H1 (cell line): Measurements from ENCODE around the gene OTOP1. TPM values are rescaled to one million over a fixed set of nuclear protein-coding genes. Genes with fewer than 3 reads are reported as not detected.

ENCODE experiments used
- CTCF ChIA-PET: fragments of 300-600 bp; sonication (Branson Sonifier 250); formaldehyde crosslinking; loops from one replicate; lab custom pipeline; 2021; ENCODE audit not compliant: partially characterized antibody; lab: Charles Lee
- POLR2A ChIA-PET: fragments of 300-600 bp; sonication (Branson Sonifier 250); formaldehyde crosslinking; loops from one replicate; lab custom pipeline; 2021; ENCODE audit warnings: inconsistent platforms; ENCODE audit not compliant: partially characterized antibody; lab: Charles Lee
- DNase-seq, 2 experiments: peaks; one replicate each; pipeline versions ENCODE4 v3.0.0 to v3.0.0-alpha.2; 2010 to 2022; ENCODE audit warnings: low spot score in 2 of 2, low read depth in 1 of 2, mixed read lengths in 1 of 2
- FAIRE-seq: peaks from 2 replicates; lab custom pipeline; 2011; peaks lifted over from hg19 to GRCh38; lab: Jason Lieb, UNC
- H2AFZ ChIP-seq: 2 replicates; pipeline ENCODE4 v1.8.1; 2012; ENCODE audit warnings: low read length, inconsistent platforms
- H2AK5ac ChIP-seq: 2 replicates; pipeline ENCODE4 v1.6.1; 2013; ENCODE audit warnings: low read depth, low read length
- H2BK120ac ChIP-seq: replicated peaks from 2 replicates; pipeline ENCODE3; 2013; ENCODE audit warnings: low read depth, low read length, inconsistent platforms
- H2BK12ac ChIP-seq: 2 replicates; pipeline ENCODE4 v1.6.1; 2013; ENCODE audit warnings: low read depth, low read length
- H2BK15ac ChIP-seq: 2 replicates; pipeline ENCODE4 v1.6.1; 2013; ENCODE audit warnings: low read length
- H2BK20ac ChIP-seq: 2 replicates; pipeline ENCODE4 v1.6.1; 2013; ENCODE audit warnings: low read length
- H2BK5ac ChIP-seq: 2 replicates; pipeline ENCODE4 v1.6.1; 2013; ENCODE audit warnings: low read depth, low read length
- H3K14ac ChIP-seq: 2 replicates; pipeline ENCODE4 v1.6.1; 2013; ENCODE audit warnings: inconsistent platforms; ENCODE audit not compliant: insufficient read length
- H3K18ac ChIP-seq: 2 replicates; pipeline ENCODE4 v1.6.1; 2013; ENCODE audit warnings: low read length; ENCODE audit errors: extremely low read depth
- H3K23ac ChIP-seq: 2 replicates; pipeline ENCODE4 v1.6.1; 2013; ENCODE audit warnings: inconsistent platforms; ENCODE audit not compliant: insufficient read length
- H3K23me2 ChIP-seq: 2 replicates; pipeline ENCODE4 v1.6.1; 2013; ENCODE audit warnings: low read depth, low read length
- H3K27ac ChIP-seq: 2 replicates; pipeline ENCODE4 v1.6.1; 2011; ENCODE audit warnings: low read depth, low read length, inconsistent platforms
- H3K27me3 ChIP-seq, 4 experiments: replicated peaks in 1 of 4; 1 replicate in 1 of 4; 2 replicates in 3 of 4; pipeline versions ENCODE4 v1.6.1 to v1.8.1; 2011 to 2013; ENCODE audit warnings: low read length in 3 of 4, mild to moderate bottlenecking in 3 of 4, inconsistent platforms in 2 of 4, mixed read lengths in 2 of 4, moderate library complexity in 1 of 4; ENCODE audit not compliant: control insufficient read depth in 3 of 4, insufficient read depth in 3 of 4; ENCODE audit errors: extremely low read depth in 1 of 4
- H3K36me3 ChIP-seq, 4 experiments: 2 replicates each; pipeline versions ENCODE4 v1.6.1 to v1.8.1; 2011 to 2013; ENCODE audit warnings: mild to moderate bottlenecking in 4 of 4, low read length in 3 of 4, moderate library complexity in 2 of 4, control low read depth in 1 of 4, inconsistent platforms in 1 of 4; ENCODE audit not compliant: insufficient read depth in 4 of 4, control insufficient read depth in 2 of 4
- H3K4ac ChIP-seq: replicated peaks from 2 replicates; pipeline ENCODE3; 2013; ENCODE audit warnings: low read length, low read depth, mixed read lengths, inconsistent platforms; ENCODE audit not compliant: insufficient read length
- H3K4me1 ChIP-seq, 4 experiments: replicated peaks in 1 of 4; 1 replicate in 1 of 4; 2 replicates in 3 of 4; pipeline versions ENCODE4 v1.6.1 to v1.8.1; 2011 to 2013; ENCODE audit warnings: low read length in 3 of 4, inconsistent platforms in 2 of 4, mixed read lengths in 1 of 4; ENCODE audit not compliant: insufficient read depth in 4 of 4, control insufficient read depth in 3 of 4
- H3K4me2 ChIP-seq, 2 experiments: 2 replicates each; pipeline versions ENCODE4 v1.6.1 to v1.8.1; 2011 to 2013; ENCODE audit warnings: low read depth in 2 of 2, low read length in 2 of 2, control low read depth in 1 of 2, inconsistent platforms in 1 of 2, mild to moderate bottlenecking in 1 of 2; ENCODE audit not compliant: insufficient read depth in 1 of 2
- H3K4me3 ChIP-seq, 4 experiments: fragments of 200-600, 300-600 bp in 1 of 4; sonication (generic), shearing (Covaris generic), sonication (Bioruptor Twin) in 1 of 4; 2 replicates each; pipeline versions ENCODE4 v1.5.1 to v1.8.1; 2011 to 2016; ENCODE audit warnings: low read length in 4 of 4, low read depth in 3 of 4, control low read depth in 2 of 4, inconsistent platforms in 2 of 4, mild to moderate bottlenecking in 2 of 4, mixed read lengths in 1 of 4, moderate library complexity in 1 of 4; ENCODE audit not compliant: insufficient read depth in 2 of 4; ENCODE audit errors: extremely low read depth in 1 of 4
- H3K56ac ChIP-seq: replicated peaks from 2 replicates; pipeline ENCODE3; 2013; ENCODE audit warnings: low read depth, mild to moderate bottlenecking, mixed read lengths, low read length, inconsistent platforms; ENCODE audit not compliant: insufficient read length
- H3K79me1 ChIP-seq: 2 replicates; pipeline ENCODE4 v1.6.1; 2013; ENCODE audit warnings: low read depth, low read length, control low read depth
- H3K79me2 ChIP-seq, 2 experiments: 2 replicates each; pipeline versions ENCODE4 v1.6.1 to v1.8.1; 2012 to 2013; ENCODE audit warnings: low read length in 2 of 2, mild to moderate bottlenecking in 2 of 2, inconsistent platforms in 1 of 2; ENCODE audit not compliant: insufficient read depth in 2 of 2, control insufficient read depth in 1 of 2
- H3K9ac ChIP-seq, 4 experiments: replicated peaks in 1 of 4; 1 replicate in 1 of 4; 2 replicates in 3 of 4; pipeline versions ENCODE4 v1.6.1 to v1.8.1; 2011 to 2013; ENCODE audit warnings: low read depth in 3 of 4, low read length in 3 of 4, control low read depth in 2 of 4, mild to moderate bottlenecking in 2 of 4, moderate library complexity in 2 of 4, inconsistent platforms in 1 of 4; ENCODE audit errors: extremely low read depth in 1 of 4
- H3K9me3 ChIP-seq, 2 experiments: 2 replicates each; pipeline versions ENCODE4 v1.6.1 to v1.8.1; 2012 to 2013; ENCODE audit warnings: mild to moderate bottlenecking in 2 of 2, moderate library complexity in 2 of 2, control low read depth in 1 of 2, inconsistent platforms in 1 of 2, low read depth in 1 of 2, low read length in 1 of 2, mixed read lengths in 1 of 2; ENCODE audit not compliant: insufficient read depth in 2 of 2
- H4K20me1 ChIP-seq, 2 experiments: replicated peaks in 1 of 2; 2 replicates each; pipeline versions ENCODE3 to v1.8.1; 2011 to 2013; ENCODE audit warnings: inconsistent platforms in 2 of 2, low read length in 2 of 2, mild to moderate bottlenecking in 1 of 2; ENCODE audit not compliant: insufficient read depth in 2 of 2, control insufficient read depth in 1 of 2
- H4K5ac ChIP-seq: 2 replicates; pipeline ENCODE4 v1.6.1; 2013; ENCODE audit warnings: low read length, low read depth, mixed read lengths, inconsistent platforms; ENCODE audit not compliant: insufficient read length
- H4K8ac ChIP-seq: 2 replicates; pipeline ENCODE4 v1.8.0; 2013; ENCODE audit warnings: mild to moderate bottlenecking, moderate library complexity, low read length, inconsistent platforms; ENCODE audit not compliant: insufficient read depth; ENCODE audit errors: extremely low read depth
- H4K91ac ChIP-seq: replicated peaks from 2 replicates; pipeline ENCODE3; 2013; ENCODE audit warnings: low read length, mixed read lengths, inconsistent platforms; ENCODE audit not compliant: insufficient read length
- ATF3 ChIP-seq: IDR thresholded peaks from 2 replicates; pipeline ENCODE4 v1.6.1; 2011; ENCODE audit warnings: low read depth, mild to moderate bottlenecking, low read length; ENCODE audit not compliant: insufficient read depth
- CHD2 ChIP-seq: IDR thresholded peaks from 2 replicates; pipeline ENCODE4 v1.6.1; 2012; ENCODE audit warnings: low read length, improper control_type of control experiment
- E2F6 ChIP-seq: IDR thresholded peaks from 2 replicates; pipeline ENCODE4 v1.6.1; 2012; ENCODE audit warnings: inconsistent platforms
- EP300 ChIP-seq, 2 experiments: IDR thresholded peaks; 1 replicate in 1 of 2; 2 replicates in 1 of 2; pipeline ENCODE4 v1.6.1; 2011 to 2012; ENCODE audit warnings: low read depth in 2 of 2, low read length in 2 of 2, mild to moderate bottlenecking in 2 of 2, borderline replicate concordance in 1 of 2, inconsistent platforms in 1 of 2, moderate library complexity in 1 of 2
- EZH2 ChIP-seq: fragments of 200-600 bp; sonication (generic); IDR thresholded peaks from 2 replicates; pipeline ENCODE4 v1.7.1; 2012; ENCODE audit warnings: low read depth, mild to moderate bottlenecking, moderate library complexity, low read length, inconsistent platforms; ENCODE audit not compliant: severe bottlenecking
- HDAC2 ChIP-seq, 2 experiments: fragments of 300-600 bp in 1 of 2; sonication (generic) in 1 of 2; IDR thresholded peaks; 2 replicates each; pipeline ENCODE4 v1.6.1; 2011 to 2012; ENCODE audit warnings: low read depth in 2 of 2, low read length in 2 of 2, mild to moderate bottlenecking in 2 of 2, moderate library complexity in 2 of 2, borderline replicate concordance in 1 of 2, inconsistent platforms in 1 of 2
- RNF2 ChIP-seq: fragments of 200-900, 300-1000 bp; sonication (generic); IDR thresholded peaks from 2 replicates; pipeline ENCODE4 v1.7.1; 2016; ENCODE audit warnings: borderline replicate concordance, low read depth, mild to moderate bottlenecking, antibody characterized with exemption, low read length; ENCODE audit not compliant: poor library complexity, severe bottlenecking; ENCODE audit errors: missing control alignments
- WGBS, 2 experiments: shearing (Covaris generic) in 1 of 2; methylation state at CpG; one replicate each; pipeline versions ENCODE4 v1.1.6 to v1.1.7; 2013 to 2015; ENCODE audit warnings: low lambda C conversion rate in 2 of 2, mixed read lengths in 2 of 2, inconsistent platforms in 1 of 2, low coverage in 1 of 2, missing lambda C conversion rate in 1 of 2; ENCODE audit not compliant: insufficient replicate concordance in 2 of 2, insufficient coverage in 1 of 2, insufficient read length in 1 of 2; ENCODE audit errors: extremely low coverage in 1 of 2, missing lambda C conversion rate in 1 of 2; 5-methylcytosine and 5-hydroxymethylcytosine counted together
- polyA plus RNA-seq, 7 experiments: library from polyadenylated mRNA; depleted of rRNA in 3 of 7; stranded (reverse) in 5 of 7; unstranded in 2 of 7; fragments of >200 nt in 5 of 7; fragments of 200-250 nt in 2 of 7; gene quantifications; 1 replicate in 5 of 7; 2 replicates in 1 of 7; 4 replicates in 1 of 7; pipeline versions ENCODE4 v1.2.1 to v1.2.3, GENCODE V29; 2011 to 2013; ENCODE audit warnings: missing spikeins in 2 of 7, mixed read lengths in 2 of 7
- total RNA-seq: library from RNA; stranded (reverse); fragmentation: NEBNext Ultra II Directional; extraction: Animal tissue kit (Norgen Biotek cat#: 25700); gene quantifications from 2 replicates; pipeline ENCODE4 v1.2.1, GENCODE V29; 2021

The OTOP1 gene
- total and polyA plus RNA-seq, 2 of the 8 experiments (the other 6 are each of a cell fraction or from before 2014, with no cell fraction given): not detected

GRCh38 chr4:4247696-4248028 lies 20.9 kb upstream of the OTOP1 start:
- Histone ChIP-seq H4K8ac (peak overlapping the region; percentile 87; the same call in 1 of the 2 replicates), H3K4me1 (peaks cover 0 to 6% (median 3%) of the 10 kb centered on the region in 4 experiments; a peak in 5 of 7 replicates), H3K23ac (no peak overlapping the region), H3K9me3 (no peaks in the 10 kb centered on the region), H3K9ac (peak overlapping the region; percentile 89 to 91 (median 90)), H3K27ac (peak overlapping the region; percentile 88), H3K4ac (no peak overlapping the region)
- no peak for TF ChIP-seq HDAC2 (IDR thresholded peaks at IDR 0.05; ENCODE audit: borderline replicate concordance in 1 of 2, low read depth in 2 of 2, low read length in 2 of 2)
- no peak for TF ChIP-seq ATF3
- no peak for TF ChIP-seq E2F6
- no peak for TF ChIP-seq RNF2
- no peak for TF ChIP-seq CHD2
- no peak for TF ChIP-seq EZH2
- no peak for TF ChIP-seq EP300 (IDR thresholded peaks at IDR 0.05; ENCODE audit: borderline replicate concordance in 1 of 2, low read depth in 2 of 2, low read length in 2 of 2)
- TF ChIP-seq, all 59 proteins: peak for 0
- POLR2A ChIA-PET: no interaction called here
- Histone ChIP-seq H4K20me1 (peaks cover 0 to 2% of the 10 kb centered on the region in 2 experiments), H3K14ac (no peak overlapping the region), H3K79me2 (peaks cover 0 to 8% of the 10 kb centered on the region in 2 experiments; a peak in 2 of 4 replicates), H4K5ac (peak overlapping the region; percentile 67), H3K4me2 (peak overlapping the region; percentile 87 to 89), H2AK5ac (no peak overlapping the region), H2BK12ac (no peak overlapping the region; the same call in 1 of the 2 replicates), H3K36me3 (peaks cover 0 to 14% (median 8%) of the 10 kb centered on the region in 4 experiments; a peak in 6 of 8 replicates), H2BK15ac (no peak overlapping the region), H4K91ac (no peak overlapping the region), H2BK20ac (no peak overlapping the region), H2AFZ (peak overlapping the region; percentile 59), H3K4me3 (peak overlapping the region; percentile 87 to 97 (median 90)), H3K79me1 (peaks cover 3% of the 10 kb centered on the region; the same call in 1 of the 2 replicates), H3K27me3 (peaks cover 0 to 6% (median 0%) of the 10 kb centered on the region in 4 experiments; a peak in 1 of 7 replicates), H3K18ac (peak overlapping the region; percentile 85), H3K23me2 (peaks cover 8% of the 10 kb centered on the region), H3K56ac (no peak overlapping the region), H2BK120ac (no peak overlapping the region), H2BK5ac (peak overlapping the region; percentile 82; the same call in 1 of the 2 replicates)
- 7% methylated on average over 12 of the region's 12 CpGs; no CpG with 5 or more reads in 1 of the 2 experiments for WGBS, 2 experiments
- CTCF ChIA-PET: no interaction called here
- DNase-seq (no peak), FAIRE-seq (no peak)
